ENCODE results near the gene AHDC1.

GRCh38 chr1:27649306-27649635 lies 45.3 kb upstream of the AHDC1 start:
- TF ChIP-seq CTCF (conservative IDR thresholded peaks at IDR 0.05 in 1 of 2, IDR thresholded peaks at IDR 0.05 in 1 of 2; ENCODE audit: low read depth in 1 of 2, low read length in 2 of 2) = no peak
- TF ChIP-seq EZH2 (IDR thresholded peaks at IDR 0.05; ENCODE audit: low read length, missing control alignments) = no peak

All from fibroblast of lung (primary cell).